Measurements from ENCODE around the gene RHBDF1. TPM values are rescaled to one million over a fixed set of nuclear protein-coding genes. Genes with fewer than 3 reads are reported as not detected.

RHBDF1 gene
- total and polyA plus RNA-seq, 4 donors: 23.7 to 215 (median 85.1) TPM

DNA sequence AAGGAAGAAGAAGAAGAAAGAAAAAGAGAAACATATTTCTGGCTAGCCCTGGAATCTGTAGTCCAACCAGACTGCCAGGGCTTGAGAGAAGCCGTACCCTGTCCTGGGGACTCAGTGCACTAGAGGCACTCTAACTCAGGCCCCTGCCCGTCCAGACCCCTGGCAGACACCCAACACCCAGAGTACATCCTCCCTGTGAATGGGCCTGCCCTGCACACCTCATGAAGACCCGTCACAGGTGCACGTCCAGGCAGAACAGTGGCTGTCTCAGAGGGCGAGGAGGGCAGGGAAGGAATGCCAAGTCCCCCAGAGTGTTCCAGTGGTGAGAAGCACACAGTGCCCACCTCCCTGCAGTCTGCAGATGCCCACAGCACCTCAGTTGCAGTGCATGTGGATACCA lies 28.6 kb upstream of the RHBDF1 start:
- DNase-seq: no peak
- no peak for ATAC-seq (ENCODE audit: low FRiP score)
- H3K9me3 ChIP-seq (ENCODE audit: control insufficient read depth, low read length): no peaks in the 10 kb centered on the region
- intact Hi-C loops (cut with DNase I): no loop called here
- no peaks in the 10 kb centered on the region for H3K27me3 ChIP-seq (ENCODE audit: control insufficient read depth in 1 of 2, insufficient read depth in 2 of 2, low read length in 1 of 2)
- H3K36me3 ChIP-seq (ENCODE audit: control insufficient read depth in 1 of 2, insufficient read depth in 2 of 2, low read length in 1 of 2): no peaks in the 10 kb centered on the region
- H3K4me3 ChIP-seq (ENCODE audit: low read length in 2 of 2): no peak overlapping the region
- 69 to 78% methylated on average over 5 of the region's 5 CpGs for WGBS, 2 donors
- no peak overlapping the region for H3K27ac ChIP-seq (ENCODE audit: low read depth in 1 of 2, low read length in 2 of 2)
- H3K4me1 ChIP-seq (ENCODE audit: control insufficient read depth in 1 of 2, insufficient read depth in 2 of 2, low read length in 2 of 2): no peaks in the 10 kb centered on the region

DNA sequence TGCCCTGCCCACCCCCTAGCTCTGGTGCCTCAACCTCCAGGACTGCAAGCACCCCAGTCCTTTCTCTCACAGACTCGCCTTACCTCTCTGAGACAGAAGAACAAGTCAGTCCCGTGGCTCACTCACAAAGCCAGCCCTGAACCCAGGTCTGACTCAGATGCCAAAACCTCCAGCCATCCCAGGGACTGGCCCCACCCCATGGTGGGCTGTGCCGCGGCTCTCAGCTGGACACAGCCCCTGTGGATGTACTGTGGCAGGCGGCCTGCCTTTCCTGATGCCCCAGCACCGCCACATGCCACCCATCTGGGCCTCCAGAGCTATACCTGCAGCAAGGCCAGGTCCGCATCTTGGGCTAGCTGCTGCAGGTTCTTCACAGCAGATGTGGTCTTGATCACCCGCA lies 25.4 kb upstream of the RHBDF1 start:
- no peaks in the 10 kb centered on the region for H3K36me3 ChIP-seq (ENCODE audit: control insufficient read depth in 1 of 2, insufficient read depth in 2 of 2, low read length in 1 of 2)
- no peak overlapping the region for H3K27ac ChIP-seq (ENCODE audit: low read depth in 1 of 2, low read length in 2 of 2)
- intact Hi-C loops (cut with DNase I): loop anchor here in 1 of 2 donors (1.0 kb wide), 1 partner anchor 33 kb away; no protein-coding TSS in a partner anchor
- WGBS, 2 donors: 83% methylated on average over 8 of the region's 8 CpGs
- no peak for DNase-seq
- ATAC-seq (ENCODE audit: low FRiP score): no peak
- H3K4me1 ChIP-seq (ENCODE audit: control insufficient read depth in 1 of 2, insufficient read depth in 2 of 2, low read length in 2 of 2): no peaks in the 10 kb centered on the region
- H3K27me3 ChIP-seq (ENCODE audit: control insufficient read depth in 1 of 2, insufficient read depth in 2 of 2, low read length in 1 of 2): no peaks in the 10 kb centered on the region
- H3K9me3 ChIP-seq (ENCODE audit: control insufficient read depth, low read length): no peaks in the 10 kb centered on the region
- no peak overlapping the region for H3K4me3 ChIP-seq (ENCODE audit: low read length in 2 of 2)

DNA sequence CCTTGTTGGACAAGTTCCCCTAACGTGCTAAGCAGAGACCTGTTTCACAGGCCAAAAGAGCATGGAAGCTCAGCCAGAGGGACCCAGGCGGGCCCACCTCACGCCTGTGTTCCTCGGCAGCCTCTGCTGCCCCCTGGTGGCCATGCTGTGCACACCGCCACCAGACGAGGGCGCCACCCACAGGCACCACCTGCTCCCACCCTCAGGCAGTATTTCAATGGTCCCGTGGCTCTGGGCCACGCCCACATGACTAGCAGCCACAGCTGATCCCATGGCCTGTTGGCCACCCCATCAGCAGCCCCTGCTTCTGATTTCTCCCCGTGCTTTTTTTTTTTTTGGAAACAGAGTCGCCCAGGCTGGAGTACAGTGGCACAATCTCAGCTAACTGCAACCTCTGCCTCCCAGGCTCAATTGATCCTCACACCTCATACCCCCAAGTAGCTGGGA lies 24.5 kb upstream of the RHBDF1 start:
- WGBS, 2 donors: 3 to 6% methylated on average over 11 of the region's 11 CpGs
- H3K4me3 ChIP-seq (ENCODE audit: low read length in 2 of 2): no peak overlapping the region
- no peaks in the 10 kb centered on the region for H3K4me1 ChIP-seq (ENCODE audit: control insufficient read depth in 1 of 2, insufficient read depth in 2 of 2, low read length in 2 of 2)
- no peaks in the 10 kb centered on the region for H3K36me3 ChIP-seq (ENCODE audit: control insufficient read depth in 1 of 2, insufficient read depth in 2 of 2, low read length in 1 of 2)
- DNase-seq (peak; percentile 95 to 96), ATAC-seq (ENCODE audit: low FRiP score) (peak; percentile 93)
- H3K27ac ChIP-seq (ENCODE audit: low read depth in 1 of 2, low read length in 2 of 2): no peak overlapping the region
- intact Hi-C loops (cut with DNase I): loop anchor here (1.0 kb wide), 1 partner anchor 32 kb away; no protein-coding TSS in a partner anchor
- no peaks in the 10 kb centered on the region for H3K27me3 ChIP-seq (ENCODE audit: control insufficient read depth in 1 of 2, insufficient read depth in 2 of 2, low read length in 1 of 2)
- H3K9me3 ChIP-seq (ENCODE audit: control insufficient read depth, low read length): no peaks in the 10 kb centered on the region

DNA sequence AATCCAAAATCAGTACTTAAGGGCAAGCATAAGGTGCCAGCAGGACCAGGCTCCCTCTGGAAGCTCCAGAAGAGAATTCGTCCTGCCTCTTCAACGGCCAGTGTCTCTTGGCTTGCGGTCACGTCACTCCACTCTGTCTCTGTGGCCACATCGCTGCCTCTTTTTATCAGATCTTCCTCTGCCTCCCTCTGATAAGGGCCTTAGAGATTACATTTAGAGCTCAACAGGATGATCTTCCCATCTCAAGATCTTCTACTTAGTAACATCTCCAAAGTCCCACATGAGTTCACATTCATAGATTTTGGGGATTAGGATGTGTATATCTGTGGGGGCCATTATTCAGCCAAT lies 22.5 kb upstream of the RHBDF1 start:
- no peaks in the 10 kb centered on the region for H3K4me1 ChIP-seq (ENCODE audit: control insufficient read depth in 1 of 2, insufficient read depth in 2 of 2, low read length in 2 of 2)
- no peaks in the 10 kb centered on the region for H3K27me3 ChIP-seq (ENCODE audit: control insufficient read depth in 1 of 2, insufficient read depth in 2 of 2, low read length in 1 of 2)
- no peak for ATAC-seq (ENCODE audit: low FRiP score)
- no peak overlapping the region for H3K4me3 ChIP-seq (ENCODE audit: low read length in 2 of 2)
- intact Hi-C loops (cut with DNase I): no loop called here
- no peaks in the 10 kb centered on the region for H3K9me3 ChIP-seq (ENCODE audit: control insufficient read depth, low read length)
- no peak overlapping the region for H3K27ac ChIP-seq (ENCODE audit: low read depth in 1 of 2, low read length in 2 of 2)
- no peaks in the 10 kb centered on the region for H3K36me3 ChIP-seq (ENCODE audit: control insufficient read depth in 1 of 2, insufficient read depth in 2 of 2, low read length in 1 of 2)
- DNase-seq: no peak
- 87 to 91% methylated on average over 5 of the region's 5 CpGs for WGBS, 2 donors

DNA sequence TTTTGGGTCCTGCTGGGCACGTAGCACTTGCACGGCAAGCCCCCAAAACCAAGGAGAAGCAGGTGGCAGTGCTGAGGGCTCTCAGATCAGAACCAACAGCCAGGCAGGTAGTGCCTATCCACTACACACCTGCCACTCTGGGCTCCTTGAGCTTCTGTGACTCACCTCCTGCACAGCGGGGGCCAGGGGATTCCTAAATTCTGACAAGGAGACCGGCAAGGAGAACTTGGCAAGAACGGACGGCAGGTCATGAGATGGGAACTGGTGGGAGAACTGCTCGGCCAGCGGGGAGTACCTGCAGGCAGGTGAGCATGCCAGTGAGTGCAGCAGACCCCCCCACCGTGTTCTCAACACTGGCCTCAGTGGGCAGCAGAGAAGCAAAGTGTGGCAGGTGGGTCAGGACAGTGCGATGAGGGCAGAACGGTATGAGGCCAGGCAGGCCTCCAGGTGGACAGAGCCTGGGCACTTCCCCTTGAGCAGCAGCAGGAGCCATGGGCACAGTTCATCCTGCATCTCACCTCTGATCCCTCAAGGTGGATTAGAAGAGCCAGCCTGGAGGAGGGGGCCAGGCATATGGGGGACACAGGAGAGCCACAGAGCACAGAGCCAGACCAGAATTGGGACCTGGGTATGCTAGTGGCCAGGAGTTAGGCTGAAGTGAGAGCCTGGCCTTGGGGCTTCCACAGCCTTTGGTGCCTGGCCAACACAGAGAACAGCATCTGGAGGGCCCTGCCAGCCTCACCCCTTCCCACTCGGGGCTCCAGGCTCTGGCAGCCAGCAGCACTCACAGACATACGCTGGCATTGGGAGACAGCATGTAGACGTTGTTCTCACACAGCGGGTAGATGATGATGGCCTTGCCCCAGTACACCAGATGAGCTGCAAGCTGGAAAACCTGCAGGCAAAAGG lies 20.3 kb upstream of the RHBDF1 start:
- Histone ChIP-seq H3K4me1 (ENCODE audit: control insufficient read depth in 1 of 2, insufficient read depth in 2 of 2, low read length in 2 of 2) (no peaks in the 10 kb centered on the region), H3K36me3 (ENCODE audit: control insufficient read depth in 1 of 2, insufficient read depth in 2 of 2, low read length in 1 of 2) (peaks cover 0 to 2% of the 10 kb centered on the region in 2 donors), H3K9me3 (ENCODE audit: control insufficient read depth, low read length) (no peaks in the 10 kb centered on the region), H3K27ac (ENCODE audit: low read depth in 1 of 2, low read length in 2 of 2) (no peak overlapping the region), H3K4me3 (ENCODE audit: low read length in 2 of 2) (no peak overlapping the region), H3K27me3 (ENCODE audit: control insufficient read depth in 1 of 2, insufficient read depth in 2 of 2, low read length in 1 of 2) (no peaks in the 10 kb centered on the region)
- no peak for DNase-seq
- 76 to 78% methylated on average over 15 of the region's 15 CpGs for WGBS, 2 donors
- ATAC-seq (ENCODE audit: low FRiP score): no peak
- intact Hi-C loops (cut with DNase I): no loop called here

DNA sequence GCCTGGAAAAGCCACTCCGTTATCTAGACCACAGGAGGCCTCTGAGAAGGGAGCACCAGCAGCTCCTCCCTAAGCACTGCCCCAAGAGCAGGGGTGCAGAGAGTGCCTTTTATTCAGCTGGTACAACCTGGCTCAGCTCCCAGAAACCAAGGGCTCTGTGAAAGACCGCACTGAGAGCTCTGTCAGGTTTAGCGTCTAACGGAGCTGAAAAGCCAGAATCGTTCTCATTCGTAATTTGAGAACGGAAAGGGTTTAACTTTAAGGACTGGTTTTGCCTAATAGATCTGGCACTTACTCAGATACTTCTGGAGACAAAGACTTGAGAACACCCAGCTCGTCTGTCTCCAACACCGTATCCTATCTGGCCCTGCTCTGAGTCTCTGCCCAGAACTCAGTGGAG lies 19.1 kb upstream of the RHBDF1 start:
- DNase-seq: no peak
- H3K4me3 ChIP-seq (ENCODE audit: low read length in 2 of 2): no peak overlapping the region
- WGBS, 2 donors: 3 to 10% methylated on average over 9 of the region's 9 CpGs
- intact Hi-C loops (cut with DNase I): no loop called here
- no peaks in the 10 kb centered on the region for H3K4me1 ChIP-seq (ENCODE audit: control insufficient read depth in 1 of 2, insufficient read depth in 2 of 2, low read length in 2 of 2)
- peak; percentile 12 for ATAC-seq (ENCODE audit: low FRiP score)
- H3K9me3 ChIP-seq (ENCODE audit: control insufficient read depth, low read length): no peaks in the 10 kb centered on the region
- H3K27me3 ChIP-seq (ENCODE audit: control insufficient read depth in 1 of 2, insufficient read depth in 2 of 2, low read length in 1 of 2): no peaks in the 10 kb centered on the region
- no peak overlapping the region for H3K27ac ChIP-seq (ENCODE audit: low read depth in 1 of 2, low read length in 2 of 2)
- H3K36me3 ChIP-seq (ENCODE audit: control insufficient read depth in 1 of 2, insufficient read depth in 2 of 2, low read length in 1 of 2): peaks cover 0 to 2% of the 10 kb centered on the region in 2 donors

DNA sequence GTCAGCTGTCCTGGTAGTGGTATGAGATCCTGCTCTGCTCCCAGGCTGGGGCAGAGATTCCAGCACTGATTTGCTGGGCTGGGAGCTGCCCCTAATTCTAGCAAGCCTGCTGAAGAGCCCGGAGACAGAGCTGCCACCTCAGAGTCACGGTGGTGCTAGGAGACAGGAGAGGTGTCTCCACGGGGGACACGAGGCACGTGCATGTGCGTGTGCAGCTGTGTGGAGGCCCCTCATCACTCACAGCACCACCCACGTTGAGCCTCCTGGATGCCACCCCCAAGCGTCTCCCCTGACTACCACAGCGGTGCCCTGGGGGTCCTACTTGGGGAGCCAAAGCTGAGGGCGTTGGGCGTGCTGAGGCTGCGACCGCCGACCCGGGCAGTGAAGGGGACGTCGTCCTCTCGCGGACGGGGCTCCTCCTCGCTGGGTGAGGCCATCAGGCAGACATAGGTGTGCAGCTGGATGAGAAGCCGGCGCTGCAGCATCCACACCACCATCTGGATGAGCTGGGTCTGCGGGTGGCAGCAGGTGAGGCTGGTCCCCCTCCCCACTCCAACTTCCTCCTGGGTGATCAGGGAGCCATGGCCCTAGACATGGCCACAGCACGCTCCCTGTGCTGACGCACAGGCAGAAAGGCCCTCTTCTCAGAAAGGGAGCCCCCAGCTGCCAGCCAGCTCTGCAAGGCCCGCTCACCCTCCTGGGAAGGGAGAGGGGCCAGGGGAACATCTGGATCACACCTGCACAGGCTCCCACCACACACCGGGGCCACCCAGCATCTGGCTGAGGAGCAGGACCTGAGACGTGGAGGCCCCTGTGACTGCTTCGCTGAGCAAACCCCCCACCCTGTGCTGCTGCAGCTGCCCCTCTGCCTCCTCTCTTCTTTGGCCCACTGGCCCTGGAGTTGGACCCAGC lies 17.2 kb upstream of the RHBDF1 start:
- no peaks in the 10 kb centered on the region for H3K4me1 ChIP-seq (ENCODE audit: control insufficient read depth in 1 of 2, insufficient read depth in 2 of 2, low read length in 2 of 2)
- no peak overlapping the region for H3K4me3 ChIP-seq (ENCODE audit: low read length in 2 of 2)
- intact Hi-C loops (cut with DNase I): no loop called here
- no peak overlapping the region for H3K27ac ChIP-seq (ENCODE audit: low read depth in 1 of 2, low read length in 2 of 2)
- 90 to 91% methylated on average over 30 of the region's 30 CpGs for WGBS, 2 donors
- no peaks in the 10 kb centered on the region for H3K9me3 ChIP-seq (ENCODE audit: control insufficient read depth, low read length)
- DNase-seq: no peak
- no peak for ATAC-seq (ENCODE audit: low FRiP score)
- no peaks in the 10 kb centered on the region for H3K27me3 ChIP-seq (ENCODE audit: control insufficient read depth in 1 of 2, insufficient read depth in 2 of 2, low read length in 1 of 2)
- H3K36me3 ChIP-seq (ENCODE audit: control insufficient read depth in 1 of 2, insufficient read depth in 2 of 2, low read length in 1 of 2): peaks cover 0 to 5% of the 10 kb centered on the region in 2 donors

DNA sequence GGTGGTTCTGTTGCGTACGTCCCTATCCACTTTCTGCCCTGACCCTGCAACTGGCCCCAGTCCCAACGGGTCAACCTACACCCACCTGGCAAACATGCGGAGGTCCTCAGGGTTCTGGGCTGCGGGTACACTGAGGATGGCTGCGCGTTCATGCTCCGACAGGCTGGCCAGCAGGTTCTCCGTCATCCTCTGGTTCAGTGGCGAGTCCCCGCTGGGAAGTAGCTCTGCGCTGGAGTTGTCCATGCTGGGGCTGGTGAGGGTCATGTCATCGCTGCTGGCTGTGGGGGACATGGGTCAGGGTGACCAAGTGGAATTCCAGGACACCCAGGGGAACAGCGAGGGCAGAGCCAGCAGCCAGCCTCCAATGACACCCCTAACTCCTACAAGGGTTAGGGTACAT lies 16.2 kb upstream of the RHBDF1 start:
- Histone ChIP-seq H3K4me1 (ENCODE audit: control insufficient read depth in 1 of 2, insufficient read depth in 2 of 2, low read length in 2 of 2) (no peaks in the 10 kb centered on the region), H3K9me3 (ENCODE audit: control insufficient read depth, low read length) (no peaks in the 10 kb centered on the region), H3K4me3 (ENCODE audit: low read length in 2 of 2) (no peak overlapping the region), H3K27me3 (ENCODE audit: control insufficient read depth in 1 of 2, insufficient read depth in 2 of 2, low read length in 1 of 2) (no peaks in the 10 kb centered on the region), H3K36me3 (ENCODE audit: control insufficient read depth in 1 of 2, insufficient read depth in 2 of 2, low read length in 1 of 2) (peaks cover 0 to 5% of the 10 kb centered on the region in 2 donors), H3K27ac (ENCODE audit: low read depth in 1 of 2, low read length in 2 of 2) (no peak overlapping the region)
- intact Hi-C loops (cut with DNase I): no loop called here
- 94% methylated on average over 14 of the region's 14 CpGs for WGBS, 2 donors
- ATAC-seq (ENCODE audit: low FRiP score) (no peak), DNase-seq (no peak)

All from aorta (tissue), 5 donors.